ENCODE results near the gene CHIA.
A peak's percentile ranks its signal among the peaks of the same experiment; 100 is the strongest.

CHIA gene

GRCh38 chr1:111269825-111270406 lies 20.7 kb upstream of the CHIA start:
- H3K4me1 ChIP-seq (ENCODE audit: control insufficient read depth, insufficient read depth, low read length) = peaks cover 12% of the 10 kb centered on the region; the same call in 1 of the 2 replicates
- no peak overlapping the region for H3K27ac ChIP-seq (ENCODE audit: low read depth, low read length)
- peaks cover 18% of the 10 kb centered on the region for H3K27me3 ChIP-seq (ENCODE audit: control insufficient read depth, insufficient read depth, low read length)
- no peaks in the 10 kb centered on the region for H3K36me3 ChIP-seq (ENCODE audit: control insufficient read depth, insufficient read depth, low read length)
- no peak overlapping the region for H3K4me3 ChIP-seq (ENCODE audit: low read depth, low read length)
- no peaks in the 10 kb centered on the region for H3K9me3 ChIP-seq (ENCODE audit: control insufficient read depth, insufficient read depth, low read depth, low read length)
- H3K9ac ChIP-seq (ENCODE audit: low read length) = no peak overlapping the region

GRCh38 chr1:111270771-111271463 lies 19.7 kb upstream of the CHIA start:
- peak overlapping the region; percentile 41 for H3K4me3 ChIP-seq (ENCODE audit: low read depth, low read length)
- no peak overlapping the region for H3K9ac ChIP-seq (ENCODE audit: low read length)
- no peaks in the 10 kb centered on the region for H3K36me3 ChIP-seq (ENCODE audit: control insufficient read depth, insufficient read depth, low read length)
- peaks cover 12% of the 10 kb centered on the region; the same call in 1 of the 2 replicates for H3K4me1 ChIP-seq (ENCODE audit: control insufficient read depth, insufficient read depth, low read length)
- no peak overlapping the region for H3K27ac ChIP-seq (ENCODE audit: low read depth, low read length)
- H3K27me3 ChIP-seq (ENCODE audit: control insufficient read depth, insufficient read depth, low read length) = peaks cover 18% of the 10 kb centered on the region
- no peaks in the 10 kb centered on the region for H3K9me3 ChIP-seq (ENCODE audit: control insufficient read depth, insufficient read depth, low read depth, low read length)

- Histone ChIP-seq H3K4me1 (ENCODE audit: control insufficient read depth, insufficient read depth, low read length) (peaks cover 12% of the 10 kb centered on the region; the same call in 1 of the 2 replicates), H3K36me3 (ENCODE audit: control insufficient read depth, insufficient read depth, low read length) (no peaks in the 10 kb centered on the region), H3K4me3 (ENCODE audit: low read depth, low read length) (peak overlapping the region; percentile 41; the same call in 1 of the 2 replicates), H3K9ac (ENCODE audit: low read length) (no peak overlapping the region), H3K9me3 (ENCODE audit: control insufficient read depth, insufficient read depth, low read depth, low read length) (no peaks in the 10 kb centered on the region), H3K27me3 (ENCODE audit: control insufficient read depth, insufficient read depth, low read length) (peaks cover 18% of the 10 kb centered on the region), H3K27ac (ENCODE audit: low read depth, low read length) (no peak overlapping the region)
Measured at GRCh38 chr1:111271464-111271801, 19.2 kb upstream of the CHIA start.

- Histone ChIP-seq H3K9me3 (ENCODE audit: control insufficient read depth, insufficient read depth, low read depth, low read length) (peaks cover 3% of the 10 kb centered on the region; the same call in 1 of the 2 replicates), H3K27me3 (ENCODE audit: control insufficient read depth, insufficient read depth, low read length) (peaks cover 18% of the 10 kb centered on the region), H3K36me3 (ENCODE audit: control insufficient read depth, insufficient read depth, low read length) (no peaks in the 10 kb centered on the region), H3K4me1 (ENCODE audit: control insufficient read depth, insufficient read depth, low read length) (peaks cover 12% of the 10 kb centered on the region; the same call in 1 of the 2 replicates), H3K4me3 (ENCODE audit: low read depth, low read length) (no peak overlapping the region), H3K27ac (ENCODE audit: low read depth, low read length) (no peak overlapping the region), H3K9ac (ENCODE audit: low read length) (no peak overlapping the region)
Measured at GRCh38 chr1:111272081-111272480, 18.6 kb upstream of the CHIA start.

- Histone ChIP-seq H3K27me3 (ENCODE audit: control insufficient read depth, insufficient read depth, low read length) (peaks cover 18% of the 10 kb centered on the region), H3K4me3 (ENCODE audit: low read depth, low read length) (no peak overlapping the region), H3K9ac (ENCODE audit: low read length) (no peak overlapping the region), H3K4me1 (ENCODE audit: control insufficient read depth, insufficient read depth, low read length) (peaks cover 12% of the 10 kb centered on the region; the same call in 1 of the 2 replicates), H3K36me3 (ENCODE audit: control insufficient read depth, insufficient read depth, low read length) (no peaks in the 10 kb centered on the region), H3K27ac (ENCODE audit: low read depth, low read length) (no peak overlapping the region), H3K9me3 (ENCODE audit: control insufficient read depth, insufficient read depth, low read depth, low read length) (peaks cover 7% of the 10 kb centered on the region; the same call in 1 of the 2 replicates)
Measured at GRCh38 chr1:111274653-111275052, 16.0 kb upstream of the CHIA start.

GRCh38 chr1:111275079-111275478 lies 15.6 kb upstream of the CHIA start:
- Histone ChIP-seq H3K27me3 (ENCODE audit: control insufficient read depth, insufficient read depth, low read length) (peaks cover 14% of the 10 kb centered on the region), H3K9me3 (ENCODE audit: control insufficient read depth, insufficient read depth, low read depth, low read length) (peaks cover 7% of the 10 kb centered on the region; the same call in 1 of the 2 replicates), H3K36me3 (ENCODE audit: control insufficient read depth, insufficient read depth, low read length) (no peaks in the 10 kb centered on the region), H3K4me1 (ENCODE audit: control insufficient read depth, insufficient read depth, low read length) (peaks cover 12% of the 10 kb centered on the region; the same call in 1 of the 2 replicates), H3K4me3 (ENCODE audit: low read depth, low read length) (no peak overlapping the region), H3K27ac (ENCODE audit: low read depth, low read length) (no peak overlapping the region), H3K9ac (ENCODE audit: low read length) (no peak overlapping the region)

GRCh38 chr1:111275780-111276433 lies 14.7 kb upstream of the CHIA start:
- peaks cover 7% of the 10 kb centered on the region; the same call in 1 of the 2 replicates for H3K9me3 ChIP-seq (ENCODE audit: control insufficient read depth, insufficient read depth, low read depth, low read length)
- H3K4me3 ChIP-seq (ENCODE audit: low read depth, low read length) = no peak overlapping the region
- peaks cover 11% of the 10 kb centered on the region; the same call in 1 of the 2 replicates for H3K4me1 ChIP-seq (ENCODE audit: control insufficient read depth, insufficient read depth, low read length)
- no peaks in the 10 kb centered on the region for H3K36me3 ChIP-seq (ENCODE audit: control insufficient read depth, insufficient read depth, low read length)
- no peak overlapping the region for H3K9ac ChIP-seq (ENCODE audit: low read length)
- peaks cover 8% of the 10 kb centered on the region for H3K27me3 ChIP-seq (ENCODE audit: control insufficient read depth, insufficient read depth, low read length)
- H3K27ac ChIP-seq (ENCODE audit: low read depth, low read length) = no peak overlapping the region

GRCh38 chr1:111279144-111279543 lies 11.5 kb upstream of the CHIA start:
- Histone ChIP-seq H3K27me3 (ENCODE audit: control insufficient read depth, insufficient read depth, low read length) (no peaks in the 10 kb centered on the region), H3K9ac (ENCODE audit: low read length) (no peak overlapping the region), H3K27ac (ENCODE audit: low read depth, low read length) (no peak overlapping the region), H3K4me3 (ENCODE audit: low read depth, low read length) (no peak overlapping the region), H3K4me1 (ENCODE audit: control insufficient read depth, insufficient read depth, low read length) (no peaks in the 10 kb centered on the region; the same call in 1 of the 2 replicates), H3K9me3 (ENCODE audit: control insufficient read depth, insufficient read depth, low read depth, low read length) (peaks cover 7% of the 10 kb centered on the region; the same call in 1 of the 2 replicates), H3K36me3 (ENCODE audit: control insufficient read depth, insufficient read depth, low read length) (no peaks in the 10 kb centered on the region)

GRCh38 chr1:111280267-111280666 lies 10.4 kb upstream of the CHIA start:
- Histone ChIP-seq H3K36me3 (ENCODE audit: control insufficient read depth, insufficient read depth, low read length) (no peaks in the 10 kb centered on the region), H3K27me3 (ENCODE audit: control insufficient read depth, insufficient read depth, low read length) (no peaks in the 10 kb centered on the region), H3K4me3 (ENCODE audit: low read depth, low read length) (no peak overlapping the region), H3K9me3 (ENCODE audit: control insufficient read depth, insufficient read depth, low read depth, low read length) (peaks cover 7% of the 10 kb centered on the region; the same call in 1 of the 2 replicates), H3K4me1 (ENCODE audit: control insufficient read depth, insufficient read depth, low read length) (no peaks in the 10 kb centered on the region; the same call in 1 of the 2 replicates), H3K27ac (ENCODE audit: low read depth, low read length) (no peak overlapping the region), H3K9ac (ENCODE audit: low read length) (no peak overlapping the region)

- Histone ChIP-seq H3K36me3 (ENCODE audit: control insufficient read depth, insufficient read depth, low read length) (no peaks in the 10 kb centered on the region), H3K27ac (ENCODE audit: low read depth, low read length) (no peak overlapping the region)
Measured at GRCh38 chr1:111281411-111281810, 9.2 kb upstream of the CHIA start.

GRCh38 chr1:111283838-111284237 lies 6.8 kb upstream of the CHIA start:
- H3K36me3 ChIP-seq (ENCODE audit: control insufficient read depth, insufficient read depth, low read length) = no peaks in the 10 kb centered on the region
- H3K9ac ChIP-seq (ENCODE audit: low read length) = no peak overlapping the region
- no peaks in the 10 kb centered on the region for H3K9me3 ChIP-seq (ENCODE audit: control insufficient read depth, insufficient read depth, low read depth, low read length)
- H3K27ac ChIP-seq (ENCODE audit: low read depth, low read length) = no peak overlapping the region
- H3K4me3 ChIP-seq (ENCODE audit: low read depth, low read length) = no peak overlapping the region
- H3K27me3 ChIP-seq (ENCODE audit: control insufficient read depth, insufficient read depth, low read length) = no peaks in the 10 kb centered on the region
- no peaks in the 10 kb centered on the region for H3K4me1 ChIP-seq (ENCODE audit: control insufficient read depth, insufficient read depth, low read length)

More at GRCh38 chr1:111281411-111281810, 9.2 kb upstream of the CHIA start:
- H3K9me3 ChIP-seq (ENCODE audit: control insufficient read depth, insufficient read depth, low read depth, low read length) = peaks cover 7% of the 10 kb centered on the region; the same call in 1 of the 2 replicates
- no peaks in the 10 kb centered on the region for H3K4me1 ChIP-seq (ENCODE audit: control insufficient read depth, insufficient read depth, low read length)
- no peaks in the 10 kb centered on the region for H3K27me3 ChIP-seq (ENCODE audit: control insufficient read depth, insufficient read depth, low read length)
- H3K4me3 ChIP-seq (ENCODE audit: low read depth, low read length) = no peak overlapping the region
- H3K9ac ChIP-seq (ENCODE audit: low read length) = no peak overlapping the region

Measured in HUES6 (cell line).